Measurements from ENCODE around the gene CTNND2.
"Not testable (repeated sequence)": the region's sequence is repeated elsewhere in the genome, so short reads cannot be mapped to it uniquely, and the experiment has no call there.

Gene CTNND2

GRCh38 chr5:11655681-11656080, 248.6 kb downstream of the CTNND2 start:
- Histone ChIP-seq H3K4me1 (ENCODE audit: control insufficient read depth, insufficient read depth, low read length) (peaks cover 2% of the 10 kb centered on the region), H3K27me3 (ENCODE audit: control insufficient read depth, insufficient read depth, low read length) (no peaks in the 10 kb centered on the region), H3K36me3 (ENCODE audit: control insufficient read depth, insufficient read depth, low read length) (no peaks in the 10 kb centered on the region), H3K9ac (ENCODE audit: low read depth, low read length) (no peak overlapping the region), H3K9me3 (ENCODE audit: control insufficient read depth, insufficient read depth, low read length) (no peaks in the 10 kb centered on the region), H3K4me3 (ENCODE audit: low read depth, low read length) (no peak overlapping the region)

- Histone ChIP-seq H3K9ac (ENCODE audit: low read depth, low read length) (no peak overlapping the region), H3K36me3 (ENCODE audit: control insufficient read depth, insufficient read depth, low read length) (no peaks in the 10 kb centered on the region), H3K9me3 (ENCODE audit: control insufficient read depth, insufficient read depth, low read length) (no peaks in the 10 kb centered on the region), H3K27me3 (ENCODE audit: control insufficient read depth, insufficient read depth, low read length) (no peaks in the 10 kb centered on the region), H3K4me1 (ENCODE audit: control insufficient read depth, insufficient read depth, low read length) (peaks cover 6% of the 10 kb centered on the region), H3K4me3 (ENCODE audit: low read depth, low read length) (no peak overlapping the region)
Observed at GRCh38 chr5:11650936-11651335, 253.3 kb downstream of the CTNND2 start.

- no peaks in the 10 kb centered on the region for H3K27me3 ChIP-seq (ENCODE audit: control insufficient read depth, insufficient read depth, low read length)
- no peaks in the 10 kb centered on the region for H3K36me3 ChIP-seq (ENCODE audit: control insufficient read depth, insufficient read depth, low read length)
- H3K9ac ChIP-seq (ENCODE audit: low read depth, low read length): no peak overlapping the region
- no peak overlapping the region for H3K4me3 ChIP-seq (ENCODE audit: low read depth, low read length)
- no peaks in the 10 kb centered on the region for H3K9me3 ChIP-seq (ENCODE audit: control insufficient read depth, insufficient read depth, low read length)
- peaks cover 5% of the 10 kb centered on the region for H3K4me1 ChIP-seq (ENCODE audit: control insufficient read depth, insufficient read depth, low read length)
Observed at GRCh38 chr5:11646141-11646540, 258.1 kb downstream of the CTNND2 start.

GRCh38 chr5:11642438-11642837, 261.8 kb downstream of the CTNND2 start:
- H3K36me3 ChIP-seq (ENCODE audit: control insufficient read depth, insufficient read depth, low read length): no peaks in the 10 kb centered on the region
- no peak overlapping the region for H3K9ac ChIP-seq (ENCODE audit: low read depth, low read length)
- no peaks in the 10 kb centered on the region for H3K9me3 ChIP-seq (ENCODE audit: control insufficient read depth, insufficient read depth, low read length)
- no peaks in the 10 kb centered on the region for H3K27me3 ChIP-seq (ENCODE audit: control insufficient read depth, insufficient read depth, low read length)
- H3K4me3 ChIP-seq (ENCODE audit: low read depth, low read length): no peak overlapping the region
- H3K4me1 ChIP-seq (ENCODE audit: control insufficient read depth, insufficient read depth, low read length): no peaks in the 10 kb centered on the region

- H3K27me3 ChIP-seq (ENCODE audit: control insufficient read depth, insufficient read depth, low read length): no peaks in the 10 kb centered on the region
- no peaks in the 10 kb centered on the region for H3K9me3 ChIP-seq (ENCODE audit: control insufficient read depth, insufficient read depth, low read length)
- H3K4me1 ChIP-seq (ENCODE audit: control insufficient read depth, insufficient read depth, low read length): no peaks in the 10 kb centered on the region
- no peaks in the 10 kb centered on the region for H3K36me3 ChIP-seq (ENCODE audit: control insufficient read depth, insufficient read depth, low read length)
- H3K9ac ChIP-seq (ENCODE audit: low read depth, low read length): no peak overlapping the region
- H3K4me3 ChIP-seq (ENCODE audit: low read depth, low read length): no peak overlapping the region
Observed at GRCh38 chr5:11640158-11640873, 263.9 kb downstream of the CTNND2 start.

- Histone ChIP-seq H3K9me3 (ENCODE audit: control insufficient read depth, insufficient read depth, low read length) (no peaks in the 10 kb centered on the region), H3K9ac (ENCODE audit: low read depth, low read length) (no peak overlapping the region), H3K4me1 (ENCODE audit: control insufficient read depth, insufficient read depth, low read length) (peaks cover 3% of the 10 kb centered on the region), H3K4me3 (ENCODE audit: low read depth, low read length) (no peak overlapping the region), H3K36me3 (ENCODE audit: control insufficient read depth, insufficient read depth, low read length) (no peaks in the 10 kb centered on the region), H3K27me3 (ENCODE audit: control insufficient read depth, insufficient read depth, low read length) (no peaks in the 10 kb centered on the region)
Observed at GRCh38 chr5:11622785-11623184, 281.5 kb downstream of the CTNND2 start.

- Histone ChIP-seq H3K4me3 (ENCODE audit: low read depth, low read length) (no peak overlapping the region), H3K9ac (ENCODE audit: low read depth, low read length) (no peak overlapping the region), H3K36me3 (ENCODE audit: control insufficient read depth, insufficient read depth, low read length) (no peaks in the 10 kb centered on the region), H3K9me3 (ENCODE audit: control insufficient read depth, insufficient read depth, low read length) (no peaks in the 10 kb centered on the region), H3K4me1 (ENCODE audit: control insufficient read depth, insufficient read depth, low read length) (peaks cover 3% of the 10 kb centered on the region), H3K27me3 (ENCODE audit: control insufficient read depth, insufficient read depth, low read length) (no peaks in the 10 kb centered on the region)
Observed at GRCh38 chr5:11620172-11620571, 284.1 kb downstream of the CTNND2 start.

GRCh38 chr5:11619339-11620024, 284.8 kb downstream of the CTNND2 start:
- Histone ChIP-seq H3K4me1 (ENCODE audit: control insufficient read depth, insufficient read depth, low read length) (peaks cover 3% of the 10 kb centered on the region), H3K9me3 (ENCODE audit: control insufficient read depth, insufficient read depth, low read length) (no peaks in the 10 kb centered on the region), H3K4me3 (ENCODE audit: low read depth, low read length) (no peak overlapping the region), H3K36me3 (ENCODE audit: control insufficient read depth, insufficient read depth, low read length) (no peaks in the 10 kb centered on the region), H3K9ac (ENCODE audit: low read depth, low read length) (no peak overlapping the region), H3K27me3 (ENCODE audit: control insufficient read depth, insufficient read depth, low read length) (no peaks in the 10 kb centered on the region)

GRCh38 chr5:11617080-11617479, 287.2 kb downstream of the CTNND2 start:
- Histone ChIP-seq H3K27me3 (ENCODE audit: control insufficient read depth, insufficient read depth, low read length) (no peaks in the 10 kb centered on the region), H3K36me3 (ENCODE audit: control insufficient read depth, insufficient read depth, low read length) (no peaks in the 10 kb centered on the region), H3K9ac (ENCODE audit: low read depth, low read length) (no peak overlapping the region), H3K4me3 (ENCODE audit: low read depth, low read length) (no peak overlapping the region), H3K4me1 (ENCODE audit: control insufficient read depth, insufficient read depth, low read length) (peaks cover 3% of the 10 kb centered on the region), H3K9me3 (ENCODE audit: control insufficient read depth, insufficient read depth, low read length) (no peaks in the 10 kb centered on the region)

GRCh38 chr5:11616624-11617023, 287.6 kb downstream of the CTNND2 start:
- not testable (repeated sequence) for H3K4me3 ChIP-seq (ENCODE audit: low read depth, low read length); H3K27me3 ChIP-seq (ENCODE audit: control insufficient read depth, insufficient read depth, low read length); H3K9me3 ChIP-seq (ENCODE audit: control insufficient read depth, insufficient read depth, low read length); H3K9ac ChIP-seq (ENCODE audit: low read depth, low read length); H3K4me1 ChIP-seq (ENCODE audit: control insufficient read depth, insufficient read depth, low read length); H3K36me3 ChIP-seq (ENCODE audit: control insufficient read depth, insufficient read depth, low read length)

- Histone ChIP-seq H3K36me3 (ENCODE audit: control insufficient read depth, insufficient read depth, low read length) (no peaks in the 10 kb centered on the region), H3K27me3 (ENCODE audit: control insufficient read depth, insufficient read depth, low read length) (no peaks in the 10 kb centered on the region), H3K9me3 (ENCODE audit: control insufficient read depth, insufficient read depth, low read length) (no peaks in the 10 kb centered on the region), H3K4me3 (ENCODE audit: low read depth, low read length) (no peak overlapping the region), H3K4me1 (ENCODE audit: control insufficient read depth, insufficient read depth, low read length) (no peaks in the 10 kb centered on the region), H3K9ac (ENCODE audit: low read depth, low read length) (no peak overlapping the region)
Observed at GRCh38 chr5:11611011-11611410, 293.2 kb downstream of the CTNND2 start.

- Histone ChIP-seq H3K9me3 (ENCODE audit: control insufficient read depth, insufficient read depth, low read length) (no peaks in the 10 kb centered on the region), H3K4me1 (ENCODE audit: control insufficient read depth, insufficient read depth, low read length) (no peaks in the 10 kb centered on the region), H3K36me3 (ENCODE audit: control insufficient read depth, insufficient read depth, low read length) (no peaks in the 10 kb centered on the region), H3K4me3 (ENCODE audit: low read depth, low read length) (no peak overlapping the region), H3K27me3 (ENCODE audit: control insufficient read depth, insufficient read depth, low read length) (no peaks in the 10 kb centered on the region), H3K9ac (ENCODE audit: low read depth, low read length) (no peak overlapping the region)
Observed at GRCh38 chr5:11609570-11610303, 294.5 kb downstream of the CTNND2 start.
